PFSK-1 (cell line): ENCODE data around the gene DNM3.

ENCODE experiments used
- POLR2AphosphoS5 ChIP-seq: IDR thresholded peaks from 2 replicates; pipeline ENCODE4 v1.6.1; 2012; ENCODE audit warnings: low read depth, mild to moderate bottlenecking, control low read depth, low read length, moderate library complexity
- REST ChIP-seq, 2 experiments: IDR thresholded peaks; 2 replicates each; pipeline versions ENCODE4 v1.6.1 to v1.8.0; 2011 to 2012; ENCODE audit warnings: low read depth in 2 of 2, low read length in 2 of 2, control low read depth in 1 of 2, inconsistent platforms in 1 of 2, mild to moderate bottlenecking in 1 of 2, moderate library complexity in 1 of 2; ENCODE audit not compliant: insufficient read depth in 1 of 2
- TAF1 ChIP-seq: IDR thresholded peaks from 2 replicates; pipeline ENCODE4 v1.6.1; 2012; ENCODE audit warnings: low read length, control low read depth, borderline replicate concordance; ENCODE audit not compliant: insufficient read depth

DNA sequence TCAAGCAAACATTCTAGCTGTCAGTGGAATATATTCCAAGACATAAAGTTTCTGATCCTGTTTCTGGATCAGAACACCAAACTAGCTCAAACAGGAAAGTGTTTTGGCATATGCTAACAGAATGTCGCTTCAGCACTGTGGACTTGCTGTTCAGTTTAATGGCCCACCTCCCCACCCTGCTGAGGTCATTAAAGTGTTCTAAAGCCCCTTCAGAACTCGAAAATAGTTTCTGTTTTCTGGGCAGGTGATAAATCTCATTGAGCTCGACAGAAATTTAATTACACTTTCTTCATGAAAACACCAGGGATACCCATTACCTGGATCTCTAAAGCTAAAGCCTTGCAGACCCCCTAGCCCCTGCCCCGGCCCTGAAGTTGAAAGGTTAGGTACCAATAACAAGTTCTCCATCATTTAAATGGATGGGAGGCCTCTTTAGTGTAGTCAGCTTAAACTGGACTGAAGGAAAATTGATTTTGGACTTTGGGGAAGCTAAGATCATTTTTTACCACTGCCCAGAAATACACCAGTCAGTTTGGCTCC, 575.3 kb downstream of the DNM3 start:
- TF ChIP-seq POLR2AphosphoS5 (no peak), TAF1 (no peak), REST (IDR thresholded peaks at IDR 0.05; ENCODE audit: insufficient read depth in 1 of 2, low read depth in 2 of 2, low read length in 2 of 2) (no peak)
